NB4 (cell line): ENCODE data around the gene SSC5D.

ENCODE experiments used
- CTCF ChIP-seq: IDR thresholded peaks from one replicate; pipeline ENCODE4 v1.5.1; 2012; ENCODE audit warnings: low read depth, low read length
- MAX ChIP-seq: IDR thresholded peaks from 2 replicates; pipeline ENCODE4 v1.6.1; 2011; ENCODE audit warnings: low read depth, low read length
- POLR2A ChIP-seq: IDR thresholded peaks from 2 replicates; pipeline ENCODE4 v1.6.1; 2011; ENCODE audit warnings: mild to moderate bottlenecking; ENCODE audit not compliant: insufficient read length; ENCODE audit errors: extremely low read depth

GRCh38 chr19:55444646-55445045, 43.6 kb upstream of the SSC5D start:
- no peak for TF ChIP-seq CTCF
- no peak for TF ChIP-seq POLR2A
- TF ChIP-seq MAX: no peak
